GM11168 (cell line): Measurements from ENCODE around the gene RNF214.
"Not testable (repeated sequence)": the region's sequence is repeated elsewhere in the genome, so short reads cannot be mapped to it uniquely, and the experiment has no call there.

ENCODE experiments used
- in situ Hi-C: fragments of 300-500 bp; cut with MboI; formaldehyde crosslinking; loops from one replicate; pipeline ENCODE4 v1.12.0; 2022; ENCODE audit warnings: low sequenced_read_pairs; ENCODE audit not compliant: unreplicated experiment

Gene RNF214

GRCh38 chr11:117309310-117309709 is 76.8 kb downstream of the RNF214 start:
- in situ Hi-C loops, result no loop called here

- in situ Hi-C loops, result no loop called here
These were observed 80.6 kb downstream of the RNF214 start for GRCh38 chr11:117313091-117313490.

GRCh38 chr11:117313828-117314768 is 81.6 kb downstream of the RNF214 start:
- in situ Hi-C loops, result no loop called here

- in situ Hi-C loops, result loop anchor here (5.0 kb wide), 1 partner anchor 33 kb away; no protein-coding TSS in a partner anchor
These were observed 82.4 kb downstream of the RNF214 start for GRCh38 chr11:117314840-117315239.

- in situ Hi-C loops, result loop anchor here (5.0 kb wide), 1 partner anchor 33 kb away; no protein-coding TSS in a partner anchor
These were observed 83.1 kb downstream of the RNF214 start for GRCh38 chr11:117315285-117316196.

- in situ Hi-C loops, result loop anchor here (5.0 kb wide), 1 partner anchor 34 kb away; no protein-coding TSS in a partner anchor
These were observed 83.9 kb downstream of the RNF214 start, which contains the start of gene BACE1 for GRCh38 chr11:117316197-117316961. BACE1 (minus strand) TSS chr11:117316256; CDS start chr11:117315795, 461 bp downstream.

GRCh38 chr11:117318738-117319137 is 86.3 kb downstream of the RNF214 start:
- in situ Hi-C loops, result loop anchor here (5.0 kb wide), 1 partner anchor 36 kb away; no protein-coding TSS in a partner anchor

- in situ Hi-C loops, result loop anchor here (5.0 kb wide), 1 partner anchor 37 kb away; no protein-coding TSS in a partner anchor
These were observed 86.9 kb downstream of the RNF214 start for GRCh38 chr11:117319214-117319840.

- in situ Hi-C loops, result not testable (repeated sequence)
These were observed 94.7 kb downstream of the RNF214 start for GRCh38 chr11:117327255-117327566.

- in situ Hi-C loops, result no loop called here
These were observed 95.3 kb downstream of the RNF214 start, which contains the start of gene CEP164 for GRCh38 chr11:117327567-117328374. CEP164 (plus strand) TSS chr11:117327854; CDS start chr11:117338587, 10,733 bp downstream.

- in situ Hi-C loops, result no loop called here
These were observed 96.0 kb downstream of the RNF214 start for GRCh38 chr11:117328375-117329010.

GRCh38 chr11:117332843-117333242 is 100.4 kb downstream of the RNF214 start:
- in situ Hi-C loops, result no loop called here

- in situ Hi-C loops, result no loop called here
These were observed 101.4 kb downstream of the RNF214 start for GRCh38 chr11:117333917-117334316.

GRCh38 chr11:117334896-117335295 is 102.4 kb downstream of the RNF214 start:
- in situ Hi-C loops, result no loop called here

GRCh38 chr11:117335399-117335798 is 102.9 kb downstream of the RNF214 start:
- in situ Hi-C loops, result no loop called here
